WTC11 (cell line): ENCODE data around the gene RPL22L1. TPM values are rescaled to one million over a fixed set of nuclear protein-coding genes. Genes with fewer than 3 reads are reported as not detected.

Experiments used
- AFF4 ChIP-seq: sonication (generic); formaldehyde crosslinking; IDR thresholded peaks from 2 replicates; pipeline ENCODE4 v1.8.1; 2023; ENCODE audit warnings: mild to moderate bottlenecking, missing genetic modification reagents, borderline replicate concordance
- ARID4B ChIP-seq: sonication (generic); formaldehyde crosslinking; IDR thresholded peaks from 2 replicates; pipeline ENCODE4 v1.8.0; 2023; ENCODE audit warnings: missing genetic modification reagents, mild to moderate bottlenecking, borderline replicate concordance
- CTCF ChIP-seq: fragments of 200-600 bp; IDR thresholded peaks from 2 replicates; pipeline ENCODE4 v1.8.0; 2022; ENCODE audit warnings: antibody characterized with exemption
- ERG ChIP-seq: fragments of 250-450 bp; sonication (Bioruptor Pico); IDR thresholded peaks from 2 replicates; pipeline ENCODE4 v1.8.0; 2021; ENCODE audit warnings: mild to moderate bottlenecking
- GTF2I ChIP-seq: fragments of 250-450 bp; sonication (Bioruptor Pico); conservative IDR thresholded peaks from 2 replicates; pipeline ENCODE4 v1.4.0; 2021; ENCODE audit warnings: mild to moderate bottlenecking
- HMGA2 ChIP-seq: fragments of 250-450 bp; sonication (Bioruptor Pico); IDR thresholded peaks from 2 replicates; pipeline ENCODE4 v1.4.0; 2021; ENCODE audit warnings: mild to moderate bottlenecking, moderate library complexity
- IRF1 ChIP-seq: sonication (generic); formaldehyde crosslinking; IDR thresholded peaks from 2 replicates; pipeline ENCODE4 v1.8.0; 2023; ENCODE audit warnings: missing genetic modification reagents
- JAZF1 ChIP-seq: fragments of 250-450 bp; sonication (Bioruptor Pico); IDR thresholded peaks from 2 replicates; pipeline ENCODE4 v1.9.0; 2021; ENCODE audit warnings: moderate library complexity, mild to moderate bottlenecking, inconsistent platforms
- KAT7 ChIP-seq: sonication (generic); formaldehyde crosslinking; IDR thresholded peaks from 2 replicates; pipeline ENCODE4 v1.8.1; 2023; ENCODE audit warnings: missing genetic modification reagents, mild to moderate bottlenecking, borderline replicate concordance
- MXD4 ChIP-seq: fragments of 250-450 bp; sonication (Bioruptor Pico); IDR thresholded peaks from 2 replicates; pipeline ENCODE4 v1.8.0; 2021; ENCODE audit warnings: mild to moderate bottlenecking, moderate library complexity, borderline replicate concordance
- OVOL2 ChIP-seq: fragments of 250-450 bp; sonication (Bioruptor Pico); IDR thresholded peaks from 2 replicates; pipeline ENCODE4 v1.9.0; 2021; ENCODE audit warnings: mild to moderate bottlenecking, borderline replicate concordance
- PRDM15 ChIP-seq: sonication (generic); formaldehyde crosslinking; IDR thresholded peaks from 2 replicates; pipeline ENCODE4 v1.8.0; 2022; ENCODE audit warnings: missing genetic modification reagents
- PREB ChIP-seq: sonication (generic); formaldehyde crosslinking; IDR thresholded peaks from 2 replicates; pipeline ENCODE4 v1.8.1; 2022; ENCODE audit warnings: mild to moderate bottlenecking, missing genetic modification reagents, moderate library complexity, borderline replicate concordance
- USF1 ChIP-seq: sonication (generic); formaldehyde crosslinking; IDR thresholded peaks from 2 replicates; pipeline ENCODE4 v1.8.0; 2022; ENCODE audit warnings: mild to moderate bottlenecking, missing genetic modification reagents
- total RNA-seq: library from RNA; stranded (reverse); gene quantifications from 3 replicates; pipeline ENCODE4 v1.2.3, GENCODE V29; 2021

Gene RPL22L1
- total RNA-seq, 1 experiment from 2014 or later = 169 TPM

GRCh38 chr3:170862618-170863374, 7.2 kb downstream of the RPL22L1 start (continued):
- TF ChIP-seq ARID4B (CRISPR knock-in tag) (no peak), AFF4 (no peak), HMGA2 (CRISPR knock-in tag) (no peak), MXD4 (CRISPR knock-in tag) (no peak), USF1 (CRISPR knock-in tag) (no peak), PRDM15 (CRISPR knock-in tag) (no peak), OVOL2 (CRISPR knock-in tag) (no peak), ERG (CRISPR knock-in tag) (0 out of 2 replicates have a peak, but pooled peaks have one; percentile 12), JAZF1 (no peak), GTF2I (CRISPR knock-in tag) (no peak), PREB (no peak), IRF1 (CRISPR knock-in tag) (no peak), CTCF (no peak), KAT7 (CRISPR knock-in tag) (no peak)
